Transverse colon (tissue), 4 donors: Measurements from ENCODE around the gene PGM1.

Experiments
- CTCF ChIP-seq, 5 experiments: fragments of 200-600 bp in 3 of 5; fragments of 450-650 bp in 2 of 5; sonication (generic) in 3 of 5; IDR thresholded peaks; 1 replicate in 2 of 5; 2 replicates in 3 of 5; pipeline ENCODE4 v1.5.1; 2016 to 2017; ENCODE audit warnings: antibody characterized with exemption in 5 of 5, inconsistent platforms in 3 of 5, mild to moderate bottlenecking in 2 of 5, moderate library complexity in 1 of 5
- EP300 ChIP-seq: sonication (generic); formaldehyde crosslinking; IDR thresholded peaks from one replicate; pipeline ENCODE4 v1.6.1; 2017; ENCODE audit warnings: antibody characterized with exemption, low read depth
- POLR2A ChIP-seq: fragments of 450-650 bp; IDR thresholded peaks from one replicate; pipeline ENCODE4 v1.6.1; 2016; ENCODE audit warnings: antibody characterized with exemption, mild to moderate bottlenecking, moderate library complexity
- POLR2AphosphoS5 ChIP-seq, 3 donors: sonication (generic); formaldehyde crosslinking; IDR thresholded peaks; one replicate each; pipeline ENCODE4 v1.6.1; 2016; ENCODE audit warnings: antibody characterized with exemption in 3 of 3

GRCh38 chr1:63665824-63666223 is 72.6 kb downstream of the PGM1 start:
- TF ChIP-seq POLR2A (no peak), CTCF (IDR thresholded peaks at IDR 0.05) (no peak), EP300 (no peak), POLR2AphosphoS5 (IDR thresholded peaks at IDR 0.05) (no peak)
